Astrocyte (in vitro differentiated cells and primary cell): ENCODE results near the gene RANBP1. TPM values are rescaled to one million over a fixed set of nuclear protein-coding genes. Genes with fewer than 3 reads are reported as not detected.

Experiments
- DNase-seq: peaks from one replicate; pipeline ENCODE4 v3.0.0-alpha.2; 2010; ENCODE audit warnings: low read depth
- FAIRE-seq: peaks from 2 replicates; lab custom pipeline; 2011; peaks lifted over from hg19 to GRCh38; lab: Jason Lieb, UNC
- H2AFZ ChIP-seq: 2 replicates; pipeline ENCODE4 v1.6.0; 2012; ENCODE audit warnings: low read depth, low read length, inconsistent platforms
- H3K27ac ChIP-seq: 2 replicates; pipeline ENCODE4 v1.5.1; 2011; ENCODE audit warnings: low read depth, low read length, inconsistent platforms
- H3K27me3 ChIP-seq: 2 replicates; pipeline ENCODE4 v1.6.0; 2011; ENCODE audit warnings: low read length, inconsistent platforms; ENCODE audit not compliant: insufficient read depth
- H3K36me3 ChIP-seq: 2 replicates; pipeline ENCODE4 v1.5.1; 2011; ENCODE audit warnings: low read length, inconsistent platforms; ENCODE audit not compliant: insufficient read depth
- H3K4me1 ChIP-seq: 2 replicates; pipeline ENCODE4 v1.5.1; 2011; ENCODE audit warnings: low read length, inconsistent platforms; ENCODE audit not compliant: insufficient read depth
- H3K4me2 ChIP-seq: 2 replicates; pipeline ENCODE4 v1.6.0; 2012; ENCODE audit warnings: low read length, inconsistent platforms
- H3K4me3 ChIP-seq: 2 replicates; pipeline ENCODE4 v1.5.1; 2011; ENCODE audit warnings: low read depth, mild to moderate bottlenecking, low read length, inconsistent platforms; ENCODE audit not compliant: insufficient read depth
- H3K79me2 ChIP-seq: 2 replicates; pipeline ENCODE4 v1.6.0; 2012; ENCODE audit warnings: mild to moderate bottlenecking, low read length, inconsistent platforms; ENCODE audit not compliant: insufficient read depth
- H3K9ac ChIP-seq: 2 replicates; pipeline ENCODE4 v1.6.0; 2012; ENCODE audit warnings: mild to moderate bottlenecking, low read length, inconsistent platforms
- H3K9me3 ChIP-seq: 2 replicates; pipeline ENCODE4 v1.5.1; 2012; ENCODE audit warnings: low read depth, mild to moderate bottlenecking, low read length, inconsistent platforms; ENCODE audit not compliant: insufficient read depth
- H4K20me1 ChIP-seq: 2 replicates; pipeline ENCODE4 v1.6.0; 2012; ENCODE audit warnings: low read length, inconsistent platforms; ENCODE audit not compliant: insufficient read depth
- H3K27ac Mint-ChIP-seq: one replicate; pipeline ENCODE4 v1.8.0; 2021; ENCODE audit warnings: mild to moderate bottlenecking, mixed read lengths; ENCODE audit not compliant: unreplicated experiment
- H3K27me3 Mint-ChIP-seq: one replicate; pipeline ENCODE4 v1.8.0; 2021; ENCODE audit warnings: low read depth, mixed read lengths; ENCODE audit not compliant: unreplicated experiment
- H3K36me3 Mint-ChIP-seq: one replicate; pipeline ENCODE4 v1.8.0; 2021; ENCODE audit warnings: low read depth, mixed read lengths; ENCODE audit not compliant: unreplicated experiment
- H3K4me1 Mint-ChIP-seq: one replicate; pipeline ENCODE4 v1.8.0; 2021; ENCODE audit warnings: low read depth, mixed read lengths; ENCODE audit not compliant: unreplicated experiment
- H3K4me3 Mint-ChIP-seq: one replicate; pipeline ENCODE4 v1.8.0; 2021; ENCODE audit warnings: mild to moderate bottlenecking, moderate library complexity, mixed read lengths; ENCODE audit not compliant: unreplicated experiment
- H3K9me3 Mint-ChIP-seq: one replicate; pipeline ENCODE4 v1.8.0; 2021; ENCODE audit warnings: mild to moderate bottlenecking, mixed read lengths; ENCODE audit not compliant: unreplicated experiment
- EZH2 ChIP-seq: IDR thresholded peaks from 2 replicates; pipeline ENCODE4 v1.6.1; 2012; ENCODE audit warnings: mild to moderate bottlenecking, low read length, inconsistent platforms; ENCODE audit not compliant: insufficient read depth
- total RNA-seq: library from RNA; stranded (reverse); gene quantifications from 2 replicates; pipeline ENCODE4 v1.2.1, GENCODE V29; 2021
- TF ChIP-seq, protein P1 (sequence below): IDR thresholded peaks from 2 replicates; pipeline ENCODE4 v1.5.1; 2011; ENCODE audit warnings: low read depth, mild to moderate bottlenecking, inconsistent platforms, low read length, moderate library complexity; ENCODE audit not compliant: insufficient read depth

Gene RANBP1
- total RNA-seq, 1 donor from 2014 or later = 164 TPM

- Mint-ChIP-seq H3K27ac (no peak overlapping the region), H3K4me3 (no peak overlapping the region), H3K9me3 (no peaks in the 10 kb centered on the region), H3K4me1 (peaks cover 32% of the 10 kb centered on the region), H3K27me3 (no peaks in the 10 kb centered on the region), H3K36me3 (peaks cover 15% of the 10 kb centered on the region)
- H2AFZ ChIP-seq = no peak overlapping the region
- no peaks in the 10 kb centered on the region for H3K27me3 ChIP-seq
- H3K4me3 ChIP-seq = no peak overlapping the region
- DNase-seq = no peak
- H3K9ac ChIP-seq = peak overlapping the region; percentile 17
- peaks cover 24% of the 10 kb centered on the region for H3K36me3 ChIP-seq
- peak overlapping the region; percentile 46 for H3K4me2 ChIP-seq
- H3K79me2 ChIP-seq = peaks cover 86% of the 10 kb centered on the region
- no peak for TF ChIP-seq EZH2
- TF ChIP-seq, protein P1, sequence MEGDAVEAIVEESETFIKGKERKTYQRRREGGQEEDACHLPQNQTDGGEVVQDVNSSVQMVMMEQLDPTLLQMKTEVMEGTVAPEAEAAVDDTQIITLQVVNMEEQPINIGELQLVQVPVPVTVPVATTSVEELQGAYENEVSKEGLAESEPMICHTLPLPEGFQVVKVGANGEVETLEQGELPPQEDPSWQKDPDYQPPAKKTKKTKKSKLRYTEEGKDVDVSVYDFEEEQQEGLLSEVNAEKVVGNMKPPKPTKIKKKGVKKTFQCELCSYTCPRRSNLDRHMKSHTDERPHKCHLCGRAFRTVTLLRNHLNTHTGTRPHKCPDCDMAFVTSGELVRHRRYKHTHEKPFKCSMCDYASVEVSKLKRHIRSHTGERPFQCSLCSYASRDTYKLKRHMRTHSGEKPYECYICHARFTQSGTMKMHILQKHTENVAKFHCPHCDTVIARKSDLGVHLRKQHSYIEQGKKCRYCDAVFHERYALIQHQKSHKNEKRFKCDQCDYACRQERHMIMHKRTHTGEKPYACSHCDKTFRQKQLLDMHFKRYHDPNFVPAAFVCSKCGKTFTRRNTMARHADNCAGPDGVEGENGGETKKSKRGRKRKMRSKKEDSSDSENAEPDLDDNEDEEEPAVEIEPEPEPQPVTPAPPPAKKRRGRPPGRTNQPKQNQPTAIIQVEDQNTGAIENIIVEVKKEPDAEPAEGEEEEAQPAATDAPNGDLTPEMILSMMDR = no peak
- no peaks in the 10 kb centered on the region for H3K9me3 ChIP-seq
- no peak overlapping the region for H3K27ac ChIP-seq
- peaks cover 77% of the 10 kb centered on the region for H4K20me1 ChIP-seq
- peaks cover 17% of the 10 kb centered on the region for H3K4me1 ChIP-seq
- FAIRE-seq = no peak
Measured at GRCh38 chr22:20083891-20084546, 31.9 kb upstream of the RANBP1 start.

- FAIRE-seq = no peak
Measured at GRCh38 chr22:20084547-20085413, 31.1 kb upstream of the RANBP1 start.

More at GRCh38 chr22:20084547-20085413, 31.1 kb upstream of the RANBP1 start:
- no peaks in the 10 kb centered on the region for H3K27me3 Mint-ChIP-seq
- no peaks in the 10 kb centered on the region for H3K9me3 ChIP-seq
- no peak overlapping the region for H3K27ac ChIP-seq
- H3K4me1 Mint-ChIP-seq = peaks cover 31% of the 10 kb centered on the region
- H4K20me1 ChIP-seq = peaks cover 84% of the 10 kb centered on the region
- TF ChIP-seq, protein P1 = peak; percentile 6
- TF ChIP-seq EZH2 = no peak
- no peak for DNase-seq
- H3K9me3 Mint-ChIP-seq = no peaks in the 10 kb centered on the region
- no peaks in the 10 kb centered on the region for H3K27me3 ChIP-seq
- H3K4me1 ChIP-seq = peaks cover 17% of the 10 kb centered on the region
- peaks cover 93% of the 10 kb centered on the region for H3K79me2 ChIP-seq
- H3K4me3 ChIP-seq = no peak overlapping the region
- no peak overlapping the region for H2AFZ ChIP-seq
- peak overlapping the region; percentile 66 for H3K4me3 Mint-ChIP-seq
- H3K36me3 ChIP-seq = peaks cover 30% of the 10 kb centered on the region
- no peak overlapping the region for H3K27ac Mint-ChIP-seq
- peak overlapping the region; percentile 46 for H3K4me2 ChIP-seq
- peaks cover 18% of the 10 kb centered on the region for H3K36me3 Mint-ChIP-seq
- no peak overlapping the region for H3K9ac ChIP-seq
